T1000 (cell line): ENCODE measurements around the gene PPFIA1.

Source experiments
- DNase-seq: peaks from one replicate; lab custom pipeline; 2025; ENCODE audit warnings: mixed read lengths; lab: John Stamatoyannopoulos, UW

PPFIA1 gene

DNA sequence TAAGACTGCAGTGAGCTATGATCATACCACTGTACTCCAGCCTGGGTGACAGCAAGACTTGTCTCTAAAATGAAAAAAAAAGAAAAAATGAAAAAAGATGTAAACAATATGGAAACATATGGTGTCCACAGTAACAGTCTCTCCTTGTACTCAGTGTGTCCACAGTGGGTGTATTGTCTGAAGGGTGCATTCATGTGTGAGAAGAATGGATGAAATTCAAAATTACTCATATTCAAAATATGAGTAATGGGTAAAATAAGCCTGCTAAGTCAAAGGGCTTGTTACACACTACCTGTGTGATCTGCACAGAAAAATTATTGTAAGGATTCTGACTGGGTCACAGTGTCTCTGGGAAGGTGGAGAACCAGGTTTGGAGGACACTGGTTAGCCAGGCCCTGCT is 26.9 kb downstream of the PPFIA1 start:
- DNase-seq = no peak

- no peak for DNase-seq
Measured at GRCh38 chr11:70298243-70298915, 27.9 kb downstream of the PPFIA1 start.

GRCh38 chr11:70299636-70300035 is 29.1 kb downstream of the PPFIA1 start:
- DNase-seq = no peak

GRCh38 chr11:70301191-70301590 is 30.7 kb downstream of the PPFIA1 start:
- no peak for DNase-seq

DNA sequence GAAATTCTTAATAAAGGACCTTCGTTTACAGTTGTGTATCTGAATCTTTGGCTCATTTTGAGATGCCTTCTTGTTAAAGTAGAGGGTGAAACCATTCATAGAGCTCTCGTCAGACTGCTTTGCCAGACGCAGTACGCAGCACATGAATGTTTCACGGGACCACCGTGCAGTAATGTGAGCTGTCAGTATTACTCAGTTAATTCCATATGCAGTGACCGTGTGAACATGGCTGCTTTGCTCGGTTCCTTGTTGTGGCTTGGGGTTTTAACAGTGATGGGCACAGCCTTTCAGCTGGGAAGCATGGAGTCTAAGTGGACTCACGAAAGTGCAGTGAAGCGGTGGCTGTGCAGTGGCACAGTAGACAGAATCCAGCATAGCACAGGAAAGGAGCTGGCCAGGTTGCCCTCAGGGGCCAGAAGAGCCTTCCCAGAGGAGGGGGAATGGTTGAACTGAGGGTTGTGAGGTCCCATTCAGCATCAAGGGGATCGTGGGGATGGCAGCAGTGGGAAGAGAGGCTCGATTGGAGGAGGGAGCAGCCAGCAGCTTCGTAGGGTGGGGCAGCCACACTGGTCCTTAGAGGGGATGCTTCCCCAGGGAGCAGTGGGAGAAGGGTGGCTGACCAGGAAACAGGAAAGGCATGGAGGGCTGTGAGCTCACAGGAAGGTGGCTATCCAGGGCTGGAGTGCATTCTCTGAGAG is 31.4 kb downstream of the PPFIA1 start:
- no peak for DNase-seq

- DNase-seq = no peak
Measured at GRCh38 chr11:70302419-70302752, 31.9 kb downstream of the PPFIA1 start.

DNA sequence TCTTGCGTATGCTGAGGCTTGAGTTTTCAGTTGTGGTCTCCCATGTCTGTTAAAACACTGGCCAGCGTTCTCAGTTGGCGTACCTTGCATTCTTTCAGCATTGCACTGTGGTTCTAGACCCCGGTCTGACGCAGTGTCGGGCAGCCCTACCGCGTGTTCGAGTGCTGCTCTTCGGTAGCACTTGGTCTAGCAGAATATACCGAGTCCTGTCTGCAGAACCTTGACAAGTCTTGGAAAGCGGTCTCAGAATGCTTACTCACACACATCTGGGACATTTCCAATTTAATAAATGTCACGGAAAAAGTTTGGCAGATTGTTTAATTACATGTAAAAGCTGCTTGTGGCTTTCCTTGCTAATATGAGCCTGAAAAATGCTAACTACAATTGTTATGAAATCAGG is 32.6 kb downstream of the PPFIA1 start:
- no peak for DNase-seq

DNA sequence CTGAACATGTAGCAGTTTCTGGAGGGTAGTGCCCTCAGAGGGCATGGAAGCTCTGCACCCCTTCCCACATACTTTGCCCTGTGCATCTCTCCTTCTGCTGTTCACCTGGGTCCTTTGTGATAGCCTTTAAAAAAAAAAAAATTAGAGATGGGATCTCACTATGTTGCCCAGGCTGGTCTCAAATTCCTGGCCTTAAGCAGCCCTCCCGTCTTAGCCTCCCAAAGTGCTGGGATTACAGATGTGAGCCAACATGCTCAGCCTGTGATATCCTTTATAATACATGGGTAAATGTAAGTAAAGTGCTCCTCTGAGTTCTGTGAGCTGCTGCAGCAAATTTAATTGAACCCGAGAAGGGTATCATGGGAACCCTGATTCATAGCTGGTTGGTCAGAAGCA is 33.7 kb downstream of the PPFIA1 start:
- DNase-seq = no peak

DNA sequence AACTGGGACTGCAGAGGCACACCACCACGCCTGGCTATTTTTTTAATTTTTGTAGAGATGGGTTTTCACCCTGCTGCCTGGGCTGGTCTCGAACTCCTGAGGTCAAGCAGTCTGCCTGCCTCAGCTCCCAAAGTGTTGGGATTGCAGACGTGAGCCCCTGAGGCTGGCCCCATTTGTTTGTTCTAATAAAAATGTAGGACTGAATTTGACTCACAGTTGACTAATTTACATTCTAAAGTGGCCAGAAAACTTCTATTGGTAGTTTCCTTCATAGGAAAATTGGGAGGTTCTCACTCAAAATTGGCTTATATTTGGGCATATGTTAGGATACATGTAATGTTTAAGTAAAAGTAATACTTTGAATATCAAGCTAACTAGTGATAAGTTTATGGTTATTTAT is 35.0 kb downstream of the PPFIA1 start:
- DNase-seq = no peak

GRCh38 chr11:70306586-70307033 is 36.1 kb downstream of the PPFIA1 start:
- no peak for DNase-seq

DNA sequence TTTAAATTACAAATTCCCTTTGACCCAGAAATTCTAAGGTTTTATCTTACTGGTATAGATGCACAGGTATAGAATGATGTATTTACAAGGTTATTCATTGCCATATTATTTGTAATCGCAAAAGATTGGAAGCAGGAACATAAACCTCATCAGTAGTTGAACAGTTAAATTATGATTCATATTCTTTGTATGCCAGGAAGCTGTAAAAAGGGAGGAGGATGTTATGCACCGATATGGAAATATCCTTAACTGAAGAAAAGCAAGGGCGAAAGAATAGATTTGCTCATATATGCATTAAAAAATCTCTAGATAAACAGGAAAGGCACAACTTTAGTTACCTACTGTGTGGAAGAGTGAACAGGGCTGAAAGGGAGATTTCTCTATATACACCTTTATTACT is 36.7 kb downstream of the PPFIA1 start:
- DNase-seq = no peak

DNA sequence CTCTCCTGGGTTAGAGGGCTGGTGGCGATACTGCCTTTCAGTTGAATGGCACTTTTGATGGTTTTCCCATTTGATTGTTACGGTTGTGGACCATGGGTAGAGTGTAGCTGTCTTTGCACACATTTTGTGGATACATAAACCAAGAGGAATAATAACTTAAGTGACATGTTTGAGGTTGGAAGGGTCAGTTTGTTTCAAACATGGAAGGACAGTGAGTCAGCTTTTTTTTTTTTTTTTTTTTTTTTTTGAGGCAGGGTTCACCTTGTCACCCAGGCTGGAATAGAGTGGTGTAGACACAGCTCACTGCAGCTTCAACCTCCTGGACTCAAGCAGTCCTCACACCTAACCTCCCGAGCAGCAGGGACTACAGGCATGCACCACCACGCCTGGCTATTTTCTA is 41.1 kb downstream of the PPFIA1 start:
- no peak for DNase-seq

DNA sequence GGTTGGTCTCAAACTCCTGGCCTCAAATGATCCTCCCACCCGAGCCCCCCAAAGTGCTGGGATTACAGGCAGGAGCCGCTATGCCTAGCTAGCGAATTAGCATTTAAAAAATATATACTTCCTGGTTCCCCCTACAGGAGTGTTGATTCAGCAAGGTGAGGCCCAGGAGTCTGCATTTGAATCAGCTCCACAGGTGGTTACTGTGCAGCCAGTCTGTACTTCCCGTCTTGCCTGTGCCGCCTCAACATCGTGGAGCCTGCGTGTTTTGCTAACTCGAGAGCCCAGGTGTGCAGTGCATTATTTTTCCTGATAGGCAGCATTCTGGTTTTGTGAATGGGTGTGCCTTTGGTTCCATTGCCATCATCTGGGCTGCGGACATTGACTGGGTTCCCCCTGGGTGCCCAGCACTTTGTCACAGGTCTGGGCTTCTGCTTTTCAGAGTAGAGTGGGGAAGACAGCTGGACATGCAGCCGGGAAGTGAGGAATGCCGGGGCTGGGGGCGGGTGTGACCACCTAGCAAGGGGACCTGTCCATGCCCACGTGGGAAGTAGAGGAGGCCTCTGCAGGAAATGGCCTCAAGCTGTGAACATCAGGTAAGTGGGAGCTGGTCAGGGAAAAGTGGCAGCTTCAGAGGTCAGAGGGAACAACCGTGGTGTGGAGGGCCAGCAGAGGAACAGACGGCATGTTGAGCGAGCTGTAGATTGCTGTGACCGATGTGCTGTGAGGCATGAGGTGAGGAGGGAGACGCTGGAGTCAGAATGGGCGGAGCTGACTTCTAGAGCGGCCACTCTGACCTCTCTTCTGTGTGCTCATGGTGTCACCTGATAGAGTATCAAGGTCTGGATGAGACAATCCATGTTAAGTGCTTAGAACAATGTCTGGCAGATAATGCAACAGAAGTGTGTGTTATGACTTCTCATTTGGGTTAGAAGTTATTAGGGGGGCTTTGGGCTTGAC is 42.2 kb downstream of the PPFIA1 start:
- no peak for DNase-seq

GRCh38 chr11:70313945-70314344 is 43.5 kb downstream of the PPFIA1 start:
- no peak for DNase-seq

- no peak for DNase-seq
Measured at GRCh38 chr11:70314730-70315129, 44.2 kb downstream of the PPFIA1 start.

DNA sequence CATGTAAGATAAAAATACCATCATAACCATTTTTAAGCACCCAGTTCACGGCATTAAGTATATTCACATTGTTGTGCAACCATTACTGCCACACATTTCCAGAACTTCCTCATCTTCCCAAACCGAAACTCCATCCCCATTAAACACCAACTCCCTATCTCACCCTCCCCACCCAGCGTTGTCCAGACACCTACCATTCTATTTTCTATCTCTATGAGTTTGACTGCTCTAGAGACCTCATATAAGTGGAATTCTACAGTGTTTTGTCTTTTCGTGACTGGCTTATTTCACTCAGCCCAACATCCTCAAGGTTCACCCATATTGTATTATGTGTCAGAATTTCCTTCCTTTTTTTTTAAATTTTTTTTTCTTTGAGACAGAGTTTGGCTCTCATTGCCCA is 45.2 kb downstream of the PPFIA1 start:
- DNase-seq = no peak

- DNase-seq = no peak
Measured at GRCh38 chr11:70317581-70318305, 47.3 kb downstream of the PPFIA1 start.

- no peak for DNase-seq
Measured at GRCh38 chr11:70319396-70320076, 49.0 kb downstream of the PPFIA1 start.

DNA sequence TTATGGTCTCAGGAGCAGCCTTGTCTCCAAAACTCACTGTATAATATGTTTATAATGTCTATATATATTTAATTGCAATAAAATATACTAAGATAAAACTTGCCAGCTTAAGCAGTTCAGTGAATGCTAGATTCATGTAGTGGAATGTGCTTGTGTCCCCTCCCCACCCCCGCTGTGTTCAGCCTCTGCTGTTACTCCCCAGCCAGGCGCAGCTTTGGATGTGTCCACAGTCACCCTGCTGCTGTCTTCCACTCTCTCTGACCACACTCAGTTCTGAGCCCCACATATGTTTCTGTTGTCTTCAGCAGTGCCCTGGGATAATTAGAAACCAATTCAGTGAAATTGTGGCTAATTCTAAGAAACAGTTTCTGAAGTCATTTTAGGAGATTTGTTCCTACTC is 52.2 kb downstream of the PPFIA1 start:
- DNase-seq = no peak

DNA sequence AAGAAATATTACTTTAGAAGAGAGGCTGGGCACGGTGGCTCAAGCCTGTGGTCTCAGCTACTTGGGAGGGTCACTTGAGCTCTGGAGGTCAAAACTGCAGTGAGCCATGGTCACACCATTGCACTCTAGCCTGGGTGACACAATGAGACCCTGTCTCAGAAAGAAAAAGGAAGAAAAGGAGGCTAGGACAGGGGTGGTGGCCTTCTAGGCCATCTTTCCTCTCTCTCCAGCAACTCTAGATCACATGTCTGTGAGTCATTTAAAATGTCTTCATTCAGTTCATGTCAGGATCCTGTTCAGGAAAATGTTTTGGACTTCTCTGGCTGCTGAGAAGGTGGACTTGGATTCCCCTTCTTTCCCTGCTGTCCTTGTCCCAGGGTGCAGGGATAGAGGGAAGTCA is 53.3 kb downstream of the PPFIA1 start:
- DNase-seq = no peak

DNA sequence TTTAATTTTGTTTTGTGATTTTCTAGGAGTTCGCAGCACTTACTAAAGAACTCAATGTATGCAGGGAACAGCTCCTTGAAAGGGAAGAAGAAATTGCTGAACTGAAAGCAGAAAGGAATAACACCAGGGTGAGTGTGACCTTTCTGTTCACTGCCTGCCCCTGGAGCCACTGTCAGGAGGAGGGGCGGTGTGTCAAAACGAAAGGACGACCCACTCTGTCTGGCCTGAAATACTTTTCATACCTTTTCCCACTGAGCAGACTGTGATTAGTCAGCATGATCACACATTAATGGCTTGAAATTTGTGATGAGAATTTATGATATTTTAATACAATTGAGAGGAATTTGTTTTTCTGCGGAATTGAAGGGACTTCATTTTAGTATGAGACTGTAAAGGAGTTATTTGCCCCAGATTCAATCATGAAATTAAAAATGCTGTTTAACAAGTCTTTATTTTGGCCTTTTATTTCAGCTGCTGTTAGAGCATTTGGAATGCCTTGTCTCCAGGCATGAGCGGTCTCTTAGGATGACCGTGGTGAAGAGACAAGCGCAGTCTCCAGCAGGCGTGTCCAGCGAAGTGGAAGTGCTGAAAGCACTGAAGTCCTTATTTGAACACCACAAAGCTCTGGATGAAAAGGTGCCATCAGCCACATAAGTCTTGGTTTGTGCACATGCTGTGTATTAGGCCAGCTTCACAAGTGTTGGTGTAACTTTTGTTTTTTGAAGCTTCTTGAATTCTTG is 54.1 kb downstream of the PPFIA1 start:
- no peak for DNase-seq
